HG02885 (cell line): ENCODE data around the gene OASL.

Experiments
- ATAC-seq: cut with Tn5 transposase; IDR thresholded peaks from one replicate; pipeline ENCODE4 v1.9.1; 2021; ENCODE audit warnings: mild to moderate bottlenecking; ENCODE audit not compliant: unreplicated experiment, poor library complexity

Gene OASL

DNA sequence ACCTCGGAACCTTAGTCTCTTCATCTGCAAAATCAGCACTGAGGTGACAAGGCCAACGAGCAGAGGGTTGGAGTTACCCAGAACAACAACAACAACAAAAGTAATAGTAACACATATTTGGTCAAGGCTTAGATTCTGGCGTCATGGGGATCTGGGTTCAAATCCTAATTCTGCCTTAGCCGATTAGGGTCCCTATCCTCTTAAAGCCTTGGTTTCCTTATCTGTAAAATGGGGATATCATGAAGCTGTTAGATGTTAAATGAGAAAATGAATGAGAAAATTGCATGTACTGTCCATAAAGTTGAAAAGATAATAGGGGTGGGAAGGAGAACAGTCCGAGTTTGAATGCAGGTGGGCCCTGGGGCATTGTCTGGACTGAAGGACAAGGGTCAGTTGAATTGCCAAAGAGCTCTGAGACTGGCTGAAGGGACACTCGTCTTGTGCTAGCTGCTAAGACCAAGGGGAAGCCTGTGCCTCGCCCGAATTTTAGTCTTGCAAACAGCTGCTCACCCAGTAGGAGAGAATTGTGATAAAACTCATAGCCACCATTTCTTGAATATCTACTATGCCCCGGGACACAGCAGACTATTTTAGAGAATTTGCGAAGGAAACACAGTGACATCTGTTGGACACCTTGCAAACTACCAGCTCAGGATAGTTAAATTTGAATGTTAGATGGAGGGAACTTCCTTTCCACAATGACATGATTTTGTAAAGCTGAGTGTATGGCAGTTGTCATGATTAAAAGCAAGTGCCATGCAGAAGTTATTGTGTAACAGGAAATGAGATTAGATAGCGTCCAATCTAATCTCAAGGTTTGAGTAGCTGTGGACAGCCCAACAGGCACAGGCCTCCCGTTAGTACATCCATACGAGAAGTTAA lies 67.5 kb downstream of the OASL start:
- ATAC-seq, result peak; percentile 49

DNA sequence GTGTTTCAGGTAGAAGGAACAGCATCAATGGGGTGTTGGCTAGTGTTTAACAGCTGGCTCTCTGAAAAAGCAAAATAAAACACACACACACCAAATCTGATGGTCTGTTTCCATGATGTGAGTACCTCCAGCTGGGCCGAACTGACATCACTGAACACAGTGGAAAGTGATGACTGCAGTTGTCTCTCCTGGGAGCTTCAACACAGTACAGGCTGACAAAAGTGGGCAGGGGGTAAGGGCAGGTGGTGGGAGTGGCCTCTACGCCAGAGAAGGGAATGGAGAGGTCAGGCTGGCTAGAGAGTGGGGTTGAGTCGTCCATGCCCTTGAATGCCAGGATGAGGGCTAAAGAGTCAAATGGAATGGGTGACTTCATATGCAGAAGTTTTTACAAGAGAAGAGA lies 68.7 kb downstream of the OASL start:
- ATAC-seq, result no peak
